HG03469 (cell line): ENCODE measurements around the gene CHAC1.
A peak's percentile ranks its signal among the peaks of the same experiment; 100 is the strongest.
"Not testable (repeated sequence)": the region's sequence is repeated elsewhere in the genome, so short reads cannot be mapped to it uniquely, and the experiment has no call there.

Source experiments
- ATAC-seq: cut with Tn5 transposase; IDR thresholded peaks from one replicate; pipeline ENCODE4 v1.9.1; 2021; ENCODE audit warnings: mild to moderate bottlenecking, moderate library complexity, moderate number of reproducible peaks; ENCODE audit not compliant: unreplicated experiment

Gene CHAC1

GRCh38 chr15:40936709-40937666, 16.3 kb upstream of the CHAC1 start:
- ATAC-seq: no peak

DNA sequence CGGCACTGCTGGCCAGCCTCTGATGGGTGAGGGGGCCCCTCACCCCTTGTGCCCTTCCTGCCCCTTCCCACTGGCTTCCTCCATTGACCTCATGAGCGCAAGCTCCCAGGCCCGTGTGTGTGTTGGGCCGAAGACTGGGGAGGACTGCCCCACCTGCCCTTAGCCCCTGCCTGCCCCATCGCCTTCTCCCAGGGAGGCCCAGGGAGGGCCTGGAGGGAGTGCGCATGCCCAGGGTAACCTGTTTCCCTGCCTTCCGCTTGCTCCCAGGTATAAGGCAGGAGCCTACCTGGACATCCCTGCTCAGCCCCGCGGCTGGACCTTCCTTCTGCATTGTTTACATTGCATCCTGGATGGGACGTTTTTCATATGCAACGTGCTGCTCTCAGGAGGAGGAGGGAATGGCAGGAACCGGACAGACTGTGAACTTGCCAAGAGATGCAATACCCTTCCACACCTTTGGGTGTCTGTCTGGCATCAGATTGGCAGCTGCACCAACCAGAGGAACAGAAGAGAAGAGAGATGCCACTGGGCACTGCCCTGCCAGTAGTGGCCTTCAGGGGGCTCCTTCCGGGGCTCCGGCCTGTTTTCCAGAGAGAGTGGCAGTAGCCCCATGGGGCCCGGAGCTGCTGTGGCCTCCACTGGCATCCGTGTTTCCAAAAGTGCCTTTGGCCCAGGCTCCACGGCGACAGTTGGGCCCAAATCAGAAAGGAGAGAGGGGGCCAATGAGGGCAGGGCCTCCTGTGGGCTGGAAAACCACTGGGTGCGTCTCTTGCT, 15.3 kb upstream of the CHAC1 start:
- ATAC-seq: no peak

- no peak for ATAC-seq
Observed at GRCh38 chr15:40938536-40938870, 14.8 kb upstream of the CHAC1 start.

DNA sequence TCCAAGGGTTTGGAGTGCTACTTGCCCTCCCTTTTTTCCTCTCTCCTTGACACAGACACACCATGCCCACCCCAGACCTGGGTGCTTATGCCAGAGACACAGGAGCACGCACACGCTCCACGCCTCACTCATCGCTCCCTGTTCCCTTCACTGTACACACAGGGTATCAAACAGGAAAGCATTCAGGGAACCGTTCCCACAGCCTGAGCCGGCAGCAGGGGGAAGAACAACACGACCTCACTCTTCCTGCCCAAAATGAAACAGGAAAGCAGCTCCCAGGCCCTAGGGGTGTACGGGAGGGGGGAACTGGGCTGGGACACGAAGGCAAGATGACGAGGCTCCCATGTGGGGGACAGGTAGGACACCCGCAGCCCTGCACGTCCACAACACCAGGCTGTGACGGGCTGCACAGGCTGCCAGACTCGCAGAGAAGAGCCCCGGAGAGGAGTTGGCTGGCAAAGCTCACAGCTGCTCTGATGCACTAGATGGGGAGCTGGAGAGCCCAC, 12.9 kb upstream of the CHAC1 start:
- ATAC-seq: no peak

DNA sequence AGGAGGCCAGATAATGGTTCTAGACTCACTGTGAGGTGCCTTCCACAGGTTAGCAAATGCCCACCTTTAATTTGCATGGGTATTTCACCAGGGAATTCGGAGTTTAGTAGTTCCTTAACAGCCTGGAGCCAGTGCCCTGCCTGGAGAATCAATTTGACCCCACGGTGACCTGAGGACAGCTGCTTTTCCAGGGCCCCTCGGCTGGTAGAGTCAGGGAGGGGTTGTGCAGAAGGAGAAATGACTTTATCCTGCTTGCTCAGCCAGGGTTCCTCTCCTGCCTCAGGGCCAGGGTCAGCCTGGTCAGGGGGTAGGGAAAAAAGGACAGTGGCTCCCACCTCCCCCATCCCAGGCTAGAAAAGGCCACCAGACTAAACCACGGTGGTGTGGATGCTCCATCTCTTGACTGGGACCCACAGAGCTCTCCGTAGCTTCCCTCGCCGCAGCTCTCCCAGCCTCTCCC, 12.2 kb upstream of the CHAC1 start:
- ATAC-seq: no peak

- peak; percentile 57 for ATAC-seq
Observed at GRCh38 chr15:40941528-40942336, 11.5 kb upstream of the CHAC1 start.

DNA sequence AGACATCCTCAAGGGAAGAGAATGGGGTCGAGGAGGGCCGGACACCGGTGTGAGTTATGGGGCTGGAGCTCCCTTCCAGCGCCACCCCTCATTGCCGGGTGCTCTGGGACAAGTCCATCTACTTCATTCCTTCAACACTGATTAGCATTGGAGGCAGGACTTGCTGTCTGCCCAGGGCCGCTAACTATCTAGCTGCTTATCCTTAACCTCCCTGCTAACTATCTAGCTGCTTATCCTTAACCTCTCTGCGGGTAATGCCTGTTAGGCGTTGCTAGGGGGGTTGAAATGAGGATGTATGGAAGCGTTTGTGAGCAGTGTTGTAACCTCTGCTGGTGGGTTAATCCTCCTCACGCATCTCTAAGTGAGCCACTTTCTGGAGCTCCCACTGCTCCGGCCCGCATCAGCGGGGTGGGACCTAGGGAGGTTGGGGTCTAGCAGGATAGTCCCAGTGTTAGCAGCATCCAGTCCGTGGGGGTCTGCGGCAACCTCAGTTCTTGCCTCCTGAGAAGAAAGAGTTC, 10.9 kb upstream of the CHAC1 start:
- ATAC-seq: no peak

- ATAC-seq: no peak
Observed at GRCh38 chr15:40942878-40943277, 10.4 kb upstream of the CHAC1 start.

GRCh38 chr15:40943764-40944365, 9.4 kb upstream of the CHAC1 start:
- no peak for ATAC-seq

DNA sequence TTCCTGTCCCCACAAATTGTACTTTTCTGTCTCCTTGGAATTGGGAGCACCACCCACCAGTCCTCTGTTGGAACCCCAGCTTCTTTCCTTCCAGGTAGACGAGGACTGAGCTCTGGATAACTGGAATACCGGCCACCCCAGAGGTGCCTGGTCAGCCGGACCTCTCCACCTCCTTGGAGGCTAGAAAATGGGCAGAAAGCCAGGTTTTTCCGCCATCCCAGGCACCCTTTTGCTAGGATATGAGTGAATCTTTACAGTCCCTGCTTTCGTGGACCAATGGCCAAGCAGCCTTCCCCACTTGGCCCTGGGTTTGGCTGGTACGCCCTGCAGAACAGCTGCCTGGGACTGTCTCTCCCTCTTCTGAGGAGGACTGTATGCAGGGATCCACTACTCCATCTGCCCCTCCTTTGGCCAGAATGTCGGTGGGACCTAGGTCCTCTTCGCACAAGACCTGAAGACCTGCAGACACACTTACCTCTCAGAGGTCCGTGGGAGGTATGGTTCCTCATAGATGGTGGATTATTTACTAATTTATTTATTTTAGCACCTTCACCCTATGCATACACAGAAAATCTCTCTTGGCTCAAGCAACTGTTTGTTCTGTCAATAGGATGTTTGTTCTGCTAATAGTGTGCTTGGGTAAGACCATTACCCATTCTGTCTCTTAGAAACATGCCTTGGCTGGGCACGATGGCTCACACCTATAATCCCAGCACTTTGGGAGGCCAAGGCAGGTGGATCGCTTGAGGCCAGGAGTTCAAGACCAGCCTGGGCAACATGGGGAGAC, 8.6 kb upstream of the CHAC1 start:
- ATAC-seq: no peak

- no peak for ATAC-seq
Observed at GRCh38 chr15:40948706-40949473, 4.4 kb upstream of the CHAC1 start.

GRCh38 chr15:40949756-40950207, 3.5 kb upstream of the CHAC1 start:
- no peak for ATAC-seq

- ATAC-seq: no peak
Observed at GRCh38 chr15:40951764-40952163, 1.5 kb upstream of the CHAC1 start.

DNA sequence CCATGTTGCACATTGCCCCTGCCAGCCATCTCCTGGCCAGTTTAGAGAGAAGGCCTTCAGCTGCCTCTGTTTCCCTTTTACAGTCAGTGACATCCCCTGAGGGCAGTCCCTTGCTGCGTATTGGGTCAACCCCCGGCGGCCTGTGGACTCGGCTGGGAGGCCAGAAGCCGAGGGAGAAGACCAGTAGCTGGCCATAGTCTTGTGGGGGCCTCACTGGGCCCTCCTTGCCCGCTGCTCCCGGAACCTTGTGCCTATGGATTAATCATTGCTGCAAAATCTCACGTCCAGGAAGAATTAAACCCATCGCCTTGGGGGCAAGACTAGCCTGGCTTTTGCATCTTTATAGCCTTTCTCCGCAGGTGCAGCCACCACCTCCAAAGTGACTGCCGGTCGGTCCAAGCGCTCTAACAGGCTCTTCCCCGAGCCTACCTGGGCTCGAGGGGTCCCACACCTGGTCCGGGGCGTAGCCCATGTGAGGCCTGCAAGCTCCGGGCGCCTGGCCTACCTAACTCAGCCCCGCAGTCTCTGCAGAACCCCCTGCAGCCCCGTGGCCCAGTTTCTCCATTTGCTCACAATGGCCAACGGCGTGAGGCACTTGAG, 870 bp upstream of the CHAC1 start:
- no peak for ATAC-seq

DNA sequence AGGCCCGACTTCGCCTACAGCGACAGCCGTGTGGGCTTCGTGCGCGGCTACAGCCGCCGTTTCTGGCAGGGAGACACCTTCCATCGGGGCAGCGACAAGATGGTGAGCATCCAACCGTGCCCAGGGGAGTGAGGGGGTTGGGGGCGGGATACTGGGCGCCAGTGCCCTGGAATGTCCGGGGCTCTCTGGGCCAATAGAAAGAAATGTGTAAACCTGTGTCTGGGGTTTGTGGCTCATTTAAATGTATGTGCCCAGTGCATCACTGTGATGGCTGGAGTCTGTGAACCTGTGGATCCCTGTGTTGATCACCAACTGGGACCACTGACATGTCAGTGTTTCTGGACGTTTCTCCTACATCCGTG, 423 bp downstream of the CHAC1 start:
- no peak for ATAC-seq

DNA sequence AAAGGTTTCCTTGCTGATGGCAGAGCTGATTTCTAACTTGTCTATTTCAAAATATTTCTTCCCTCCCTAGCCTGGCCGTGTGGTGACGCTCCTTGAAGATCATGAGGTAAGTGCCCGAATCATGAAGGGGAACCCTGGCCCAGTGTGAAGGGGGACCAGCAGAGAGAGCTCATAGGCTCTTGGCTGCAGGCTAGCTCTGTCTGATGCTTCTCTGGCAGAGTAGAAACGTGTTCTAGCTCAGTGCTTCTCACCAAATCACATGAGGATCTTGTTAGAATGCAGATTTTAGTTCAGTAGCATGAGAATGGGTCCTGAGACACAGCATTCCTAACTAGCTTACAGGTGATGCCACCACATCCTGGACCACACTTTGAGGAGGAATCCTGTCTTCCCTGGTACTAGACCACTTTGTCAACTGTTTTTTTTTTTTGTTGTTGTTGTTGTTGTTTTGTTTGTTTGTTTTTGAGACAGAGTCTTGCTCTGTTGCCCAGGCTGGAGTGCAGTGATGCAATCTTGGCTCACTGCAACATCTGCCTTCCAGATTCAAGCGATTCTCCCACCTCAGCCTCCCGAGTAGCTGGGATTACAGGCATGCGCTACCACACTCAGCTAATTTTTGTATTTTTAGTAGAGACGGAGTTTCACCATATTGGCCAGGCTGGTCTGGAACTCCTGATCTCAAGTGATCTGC, 1.0 kb downstream of the CHAC1 start:
- ATAC-seq: not testable (repeated sequence)

DNA sequence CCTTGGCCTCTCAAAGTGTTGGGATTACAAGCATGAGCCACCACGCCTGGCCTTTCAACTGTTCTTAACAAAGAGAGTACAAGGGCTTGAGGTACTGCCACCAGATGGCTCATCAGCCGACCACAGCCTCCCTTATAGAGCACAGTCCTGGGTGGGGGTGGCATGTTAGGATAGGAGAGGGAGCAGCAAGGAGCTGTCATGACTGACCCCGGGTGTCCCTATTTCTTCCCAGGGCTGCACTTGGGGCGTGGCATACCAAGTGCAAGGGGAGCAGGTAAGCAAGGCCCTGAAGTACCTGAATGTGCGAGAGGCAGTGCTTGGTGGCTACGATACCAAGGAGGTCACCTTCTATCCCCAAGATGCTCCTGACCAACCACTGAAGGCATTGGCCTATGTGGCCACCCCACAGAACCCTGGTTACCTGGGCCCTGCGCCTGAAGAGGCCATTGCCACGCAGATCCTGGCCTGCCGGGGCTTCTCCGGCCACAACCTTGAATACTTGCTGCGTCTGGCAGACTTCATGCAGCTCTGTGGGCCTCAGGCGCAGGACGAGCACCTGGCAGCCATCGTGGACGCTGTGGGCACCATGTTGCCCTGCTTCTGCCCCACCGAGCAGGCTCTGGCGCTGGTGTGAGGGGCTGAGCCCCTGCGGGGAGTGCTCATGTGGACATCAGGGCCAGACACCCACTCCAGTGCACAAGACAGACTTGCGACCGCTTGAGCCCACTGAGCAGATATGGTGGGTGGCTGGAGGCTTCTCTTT, 2.1 kb downstream of the CHAC1 start:
- no peak for ATAC-seq
